IMR-90 (cell line): ENCODE data around the gene HEATR5A.
"Not testable (repeated sequence)": the region's sequence is repeated elsewhere in the genome, so short reads cannot be mapped to it uniquely, and the experiment has no call there.

Experiments used
- BHLHE40 ChIP-seq: fragments of 150-350 bp; IDR thresholded peaks from 2 replicates; pipeline ENCODE4 v1.6.1; 2016; ENCODE audit warnings: mild to moderate bottlenecking, low read depth, low read length
- POLR2A ChIP-seq: IDR thresholded peaks from 2 replicates; pipeline ENCODE4 v1.6.1; 2012; ENCODE audit warnings: mild to moderate bottlenecking, low read depth, low read length
- RFX5 ChIP-seq: IDR thresholded peaks from 2 replicates; pipeline ENCODE4 v1.8.0; 2012; ENCODE audit warnings: low read depth, mild to moderate bottlenecking, low read length, moderate library complexity
- TF ChIP-seq, protein P1 (sequence below): conservative IDR thresholded peaks from 2 replicates; pipeline ENCODE4 v1.5.1; 2012; ENCODE audit warnings: mild to moderate bottlenecking, low read depth, low read length, improper control_type of control experiment
- TF ChIP-seq, protein P2 (sequence below): fragments of 150-350 bp; IDR thresholded peaks from 2 replicates; pipeline ENCODE4 v1.6.1; 2016; ENCODE audit warnings: low read depth, mild to moderate bottlenecking, low read length, moderate library complexity, borderline replicate concordance
- TF ChIP-seq, protein P3 (sequence below): fragments of 150-350 bp; IDR thresholded peaks from 2 replicates; pipeline ENCODE4 v1.6.1; 2017; ENCODE audit warnings: mild to moderate bottlenecking, antibody characterized with exemption, low read length, low read depth

DNA sequence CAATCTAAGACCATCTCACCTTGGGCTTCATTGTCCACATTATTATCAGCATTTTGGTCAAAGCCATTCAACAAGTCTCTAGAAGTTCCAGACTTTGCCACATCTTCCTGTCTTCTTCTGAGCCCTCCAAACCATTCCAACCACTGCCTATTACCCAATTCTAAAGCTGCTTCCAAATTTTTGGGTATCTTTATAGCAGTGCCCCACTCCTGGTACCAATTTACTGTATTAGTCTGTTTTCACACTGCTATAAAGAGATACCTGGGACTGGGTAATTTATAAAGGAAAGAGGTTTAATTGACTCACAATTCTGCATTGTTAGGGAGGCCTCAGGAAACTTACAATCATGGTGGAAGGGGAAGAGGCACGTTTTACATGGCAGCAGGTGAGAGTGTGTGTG lies 89.0 kb downstream of the HEATR5A start:
- TF ChIP-seq, protein P1, sequence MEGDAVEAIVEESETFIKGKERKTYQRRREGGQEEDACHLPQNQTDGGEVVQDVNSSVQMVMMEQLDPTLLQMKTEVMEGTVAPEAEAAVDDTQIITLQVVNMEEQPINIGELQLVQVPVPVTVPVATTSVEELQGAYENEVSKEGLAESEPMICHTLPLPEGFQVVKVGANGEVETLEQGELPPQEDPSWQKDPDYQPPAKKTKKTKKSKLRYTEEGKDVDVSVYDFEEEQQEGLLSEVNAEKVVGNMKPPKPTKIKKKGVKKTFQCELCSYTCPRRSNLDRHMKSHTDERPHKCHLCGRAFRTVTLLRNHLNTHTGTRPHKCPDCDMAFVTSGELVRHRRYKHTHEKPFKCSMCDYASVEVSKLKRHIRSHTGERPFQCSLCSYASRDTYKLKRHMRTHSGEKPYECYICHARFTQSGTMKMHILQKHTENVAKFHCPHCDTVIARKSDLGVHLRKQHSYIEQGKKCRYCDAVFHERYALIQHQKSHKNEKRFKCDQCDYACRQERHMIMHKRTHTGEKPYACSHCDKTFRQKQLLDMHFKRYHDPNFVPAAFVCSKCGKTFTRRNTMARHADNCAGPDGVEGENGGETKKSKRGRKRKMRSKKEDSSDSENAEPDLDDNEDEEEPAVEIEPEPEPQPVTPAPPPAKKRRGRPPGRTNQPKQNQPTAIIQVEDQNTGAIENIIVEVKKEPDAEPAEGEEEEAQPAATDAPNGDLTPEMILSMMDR: not testable (repeated sequence)
- TF ChIP-seq RFX5, POLR2A, BHLHE40: not testable (repeated sequence)
- TF ChIP-seq, protein P2, sequence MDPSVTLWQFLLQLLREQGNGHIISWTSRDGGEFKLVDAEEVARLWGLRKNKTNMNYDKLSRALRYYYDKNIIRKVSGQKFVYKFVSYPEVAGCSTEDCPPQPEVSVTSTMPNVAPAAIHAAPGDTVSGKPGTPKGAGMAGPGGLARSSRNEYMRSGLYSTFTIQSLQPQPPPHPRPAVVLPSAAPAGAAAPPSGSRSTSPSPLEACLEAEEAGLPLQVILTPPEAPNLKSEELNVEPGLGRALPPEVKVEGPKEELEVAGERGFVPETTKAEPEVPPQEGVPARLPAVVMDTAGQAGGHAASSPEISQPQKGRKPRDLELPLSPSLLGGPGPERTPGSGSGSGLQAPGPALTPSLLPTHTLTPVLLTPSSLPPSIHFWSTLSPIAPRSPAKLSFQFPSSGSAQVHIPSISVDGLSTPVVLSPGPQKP: not testable (repeated sequence)
- TF ChIP-seq, protein P3, sequence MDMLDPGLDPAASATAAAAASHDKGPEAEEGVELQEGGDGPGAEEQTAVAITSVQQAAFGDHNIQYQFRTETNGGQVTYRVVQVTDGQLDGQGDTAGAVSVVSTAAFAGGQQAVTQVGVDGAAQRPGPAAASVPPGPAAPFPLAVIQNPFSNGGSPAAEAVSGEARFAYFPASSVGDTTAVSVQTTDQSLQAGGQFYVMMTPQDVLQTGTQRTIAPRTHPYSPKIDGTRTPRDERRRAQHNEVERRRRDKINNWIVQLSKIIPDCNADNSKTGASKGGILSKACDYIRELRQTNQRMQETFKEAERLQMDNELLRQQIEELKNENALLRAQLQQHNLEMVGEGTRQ: not testable (repeated sequence)
